ENCODE measurements around the gene SLC35E2B. TPM values are rescaled to one million over a fixed set of nuclear protein-coding genes. Genes with fewer than 3 reads are reported as not detected.
"Not testable (repeated sequence)": the region's sequence is repeated elsewhere in the genome, so short reads cannot be mapped to it uniquely, and the experiment has no call there.

The SLC35E2B gene
- 31.7 TPM for total RNA-seq

DNA sequence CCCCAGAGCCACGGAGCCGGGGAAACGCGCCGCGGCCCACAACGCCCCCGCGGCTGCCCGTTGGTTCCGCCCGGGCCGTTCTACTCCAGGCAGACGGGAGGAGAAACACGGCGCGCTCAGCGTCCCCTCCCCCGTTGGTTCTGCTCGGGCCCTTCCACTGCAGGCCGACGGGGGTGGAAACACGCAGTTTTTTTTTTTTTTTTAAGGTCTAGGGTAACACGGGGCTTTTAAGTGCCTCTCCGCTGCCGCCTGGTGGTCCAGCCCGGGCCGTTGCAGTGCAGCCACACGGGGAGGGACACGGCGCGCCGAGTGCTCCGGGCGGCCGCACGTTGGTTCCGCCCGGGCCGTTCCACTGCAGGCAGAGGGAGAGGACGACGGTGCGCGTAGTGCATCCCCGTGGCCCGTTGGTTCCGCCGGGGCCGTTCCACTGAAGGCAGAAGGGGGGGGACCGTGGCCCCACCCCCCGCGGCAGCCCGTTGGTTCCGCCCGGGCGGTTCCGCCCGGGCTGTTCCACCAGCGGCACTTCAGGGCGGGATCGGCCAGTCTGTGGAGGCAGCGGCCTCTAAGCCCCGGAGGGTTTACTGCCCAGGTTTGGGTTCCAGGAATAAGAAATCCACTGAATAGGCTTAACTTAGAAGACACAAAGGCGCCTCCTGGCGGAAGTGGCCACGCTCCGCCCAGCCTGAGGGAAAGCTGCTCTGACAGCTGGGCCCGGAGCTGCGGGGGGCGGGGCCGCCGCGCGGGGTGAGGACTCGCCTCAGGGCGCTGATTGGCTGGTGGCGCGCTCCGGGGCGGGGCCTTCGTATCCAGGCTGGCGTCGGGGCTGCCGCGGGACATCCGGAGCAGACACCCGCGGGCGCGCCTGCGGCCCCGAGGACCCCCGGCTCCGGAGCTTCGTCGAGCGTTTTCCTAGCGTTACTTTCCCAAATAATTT lies at the start of gene SLC35E2B:
TSS of gene SLC35E2B (minus strand) at position 82 of the 934 bp plus-strand sequence. CDS start 16,096 bp downstream, outside the sequence.
- peak; percentile 94 for DNase-seq

DNA sequence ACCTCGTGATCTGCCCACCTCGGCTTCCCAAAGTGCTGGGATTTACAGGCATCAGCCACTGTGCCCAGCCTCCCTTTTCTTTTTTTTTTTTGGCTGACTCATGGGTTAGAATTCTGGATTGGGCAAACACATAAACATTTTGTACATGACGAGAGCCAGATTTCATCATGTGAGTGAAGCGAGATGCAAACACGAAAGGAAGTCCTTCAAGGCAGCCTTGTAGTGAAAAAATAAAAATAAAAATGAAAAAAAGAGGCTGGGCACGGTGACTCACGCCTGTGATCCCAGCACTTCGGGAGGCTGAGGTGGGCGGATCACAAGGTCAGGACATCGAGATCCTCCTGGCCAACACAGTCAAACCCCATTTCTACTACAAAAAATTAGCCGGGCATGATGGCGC lies 48.4 kb upstream of the SLC35E2B start:
- not testable (repeated sequence) for DNase-seq

DNA sequence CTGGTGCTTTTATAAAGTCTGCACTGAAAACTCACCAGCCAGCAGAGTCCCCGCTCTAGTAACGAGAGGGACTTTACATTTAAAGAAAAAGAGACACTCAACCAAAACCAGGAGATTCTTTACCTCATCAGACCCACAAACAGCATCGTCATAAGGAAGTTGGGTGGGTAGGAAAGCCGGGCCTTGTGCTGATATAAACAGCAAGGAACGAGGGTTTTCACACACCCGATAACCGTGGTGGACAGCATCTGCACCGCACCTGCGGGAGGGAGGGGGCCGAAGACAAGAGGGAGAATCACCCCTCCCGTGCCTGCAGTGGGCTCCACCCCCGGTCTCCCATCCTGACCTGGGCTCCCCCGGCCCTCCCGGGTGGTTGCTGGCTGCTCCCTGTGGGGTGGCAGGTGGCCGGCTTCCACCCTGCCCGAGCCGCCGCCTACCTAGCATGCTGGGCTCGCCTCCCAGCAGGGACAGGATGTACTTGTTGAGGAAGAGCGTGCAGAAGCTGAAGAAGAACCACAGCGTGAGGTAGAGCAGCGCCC lies 46.3 kb upstream of the SLC35E2B start:
- not testable (repeated sequence) for DNase-seq

DNA sequence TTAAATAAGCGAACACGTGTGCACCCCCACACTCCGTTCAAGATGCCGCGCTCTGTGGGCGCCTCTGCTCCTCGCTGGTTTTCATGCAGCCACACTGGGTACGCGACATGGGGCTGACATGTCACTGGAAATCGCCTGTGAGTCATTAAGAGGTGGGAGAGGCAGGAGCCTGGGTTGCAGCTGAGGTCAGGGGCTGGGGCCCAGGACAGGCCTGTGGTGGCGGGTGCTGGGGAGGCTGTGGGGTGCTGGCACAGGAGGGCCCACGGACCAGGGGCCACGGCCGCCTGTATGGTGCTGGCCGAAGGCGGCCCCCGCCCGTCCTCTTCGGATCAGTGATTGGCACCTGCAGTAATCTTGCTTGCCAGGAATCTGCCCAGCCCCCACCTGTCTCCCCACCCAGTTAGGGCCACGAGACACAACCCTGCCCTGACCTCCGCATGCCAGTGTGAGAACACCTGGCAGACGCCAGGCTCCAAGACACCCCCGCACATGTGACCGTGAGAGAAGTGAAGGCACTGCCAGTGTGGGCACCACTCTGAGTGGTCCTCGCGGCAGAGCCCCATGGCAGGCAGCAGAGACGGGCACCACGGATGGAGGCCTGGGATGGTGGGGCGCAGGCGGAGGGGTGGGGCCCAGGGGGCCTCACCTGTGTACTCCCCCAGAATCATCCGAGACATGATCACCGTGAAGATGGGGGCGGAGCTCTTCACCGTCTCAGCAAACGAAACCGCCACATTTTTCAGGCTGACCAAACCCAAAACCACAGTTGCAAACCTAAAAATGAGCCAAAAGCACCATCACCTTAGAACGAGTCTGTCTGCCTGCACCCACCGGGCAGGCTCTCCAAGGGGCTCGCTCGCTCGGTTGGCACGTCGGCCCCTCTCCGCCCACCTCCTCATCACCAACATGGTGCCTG lies 45.3 kb upstream of the SLC35E2B start:
- DNase-seq: not testable (repeated sequence)

GRCh38 chr1:1732381-1732780 lies 39.8 kb upstream of the SLC35E2B start:
- DNase-seq: no peak

GRCh38 chr1:1730870-1731269 lies 38.3 kb upstream of the SLC35E2B start:
- no peak for DNase-seq

GRCh38 chr1:1730230-1730629 lies 37.6 kb upstream of the SLC35E2B start:
- DNase-seq: not testable (repeated sequence)

DNA sequence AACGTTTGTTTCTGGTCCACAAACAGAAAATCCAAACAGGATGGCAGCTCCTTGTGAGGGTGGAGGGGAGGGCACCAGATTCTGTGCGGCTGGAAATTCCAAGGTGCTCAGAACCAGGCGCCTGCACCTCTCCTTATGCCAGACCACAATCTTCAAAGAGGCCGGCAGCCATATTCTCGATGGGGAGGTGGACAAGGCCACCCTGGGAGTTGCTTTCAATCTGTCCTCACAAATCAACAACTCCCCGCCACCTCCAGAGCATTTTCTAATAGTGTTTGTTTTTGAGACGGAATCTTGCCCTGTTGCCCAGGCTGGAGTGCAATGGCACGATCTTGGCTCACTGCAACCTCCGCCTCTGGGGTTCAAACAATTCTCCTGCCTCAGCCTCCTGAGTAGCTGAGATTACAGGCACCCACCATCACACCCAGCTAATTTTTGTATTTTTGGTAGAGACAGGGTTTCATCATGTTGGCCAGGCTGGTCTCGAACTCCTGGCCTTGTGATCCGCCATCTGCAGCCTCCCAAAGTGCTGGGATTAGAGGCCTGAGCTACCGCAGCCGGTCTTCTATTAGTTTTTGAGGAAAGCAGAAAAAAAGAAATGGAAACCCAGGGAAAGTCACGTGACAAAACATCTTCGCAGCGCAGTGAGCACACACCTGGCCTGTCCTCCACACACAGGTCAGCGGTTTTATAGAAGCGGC lies 36.7 kb upstream of the SLC35E2B start:
- DNase-seq: not testable (repeated sequence)

DNA sequence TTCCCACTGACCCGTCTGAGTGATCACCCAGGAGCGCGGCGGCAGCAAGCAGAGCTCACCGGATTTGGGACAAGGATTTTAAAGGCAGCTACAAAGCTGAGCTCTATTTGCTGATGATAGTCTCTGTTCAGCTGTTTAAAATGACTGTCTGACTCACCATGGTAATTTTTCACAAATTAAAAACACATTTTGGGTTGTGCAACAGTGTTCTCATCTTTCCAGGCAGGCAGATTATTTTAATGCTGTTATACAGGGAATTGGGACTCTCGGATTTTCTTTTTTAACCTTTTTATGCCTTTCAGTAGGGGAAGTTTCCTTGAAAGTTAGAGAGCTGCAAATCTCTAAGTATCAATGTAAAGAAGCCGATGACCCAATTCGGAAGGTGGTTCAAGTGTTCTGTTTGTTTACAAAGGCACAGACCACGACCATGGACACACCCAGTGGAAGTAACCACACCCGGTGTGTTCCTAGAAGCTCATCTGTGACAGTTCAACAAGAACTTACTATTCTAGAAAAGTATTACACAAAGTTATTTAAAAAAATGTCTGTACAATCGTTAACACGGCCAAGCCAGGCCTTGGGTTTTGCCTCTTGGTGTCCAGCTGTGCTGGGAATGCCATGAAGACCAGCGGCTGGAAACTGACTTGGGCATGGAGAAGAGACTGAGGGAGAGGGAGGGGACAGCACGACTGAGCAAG lies 35.9 kb upstream of the SLC35E2B start:
- peak; percentile 62 for DNase-seq

GRCh38 chr1:1727131-1727651 lies 34.6 kb upstream of the SLC35E2B start:
- DNase-seq: not testable (repeated sequence)

DNA sequence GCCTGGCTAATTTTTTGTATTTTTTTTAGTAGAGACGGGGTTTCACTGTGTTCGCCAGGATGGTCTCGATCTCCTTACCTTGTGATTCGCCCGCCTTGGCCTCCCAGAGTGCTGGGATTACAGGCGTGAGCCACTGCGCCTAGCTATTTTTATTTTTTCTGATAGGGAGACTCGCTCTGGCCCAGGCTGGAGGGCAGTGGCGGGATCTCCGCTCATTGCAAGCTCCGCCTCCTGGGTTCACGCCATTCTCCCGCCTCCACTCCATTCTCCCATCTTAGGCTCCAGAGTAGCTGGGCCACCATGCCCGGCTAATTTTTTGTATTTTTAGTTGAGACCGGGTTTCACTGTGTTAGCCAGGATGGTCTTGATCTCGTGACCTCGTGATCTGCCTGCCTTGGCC lies 33.5 kb upstream of the SLC35E2B start:
- DNase-seq: not testable (repeated sequence)

DNA sequence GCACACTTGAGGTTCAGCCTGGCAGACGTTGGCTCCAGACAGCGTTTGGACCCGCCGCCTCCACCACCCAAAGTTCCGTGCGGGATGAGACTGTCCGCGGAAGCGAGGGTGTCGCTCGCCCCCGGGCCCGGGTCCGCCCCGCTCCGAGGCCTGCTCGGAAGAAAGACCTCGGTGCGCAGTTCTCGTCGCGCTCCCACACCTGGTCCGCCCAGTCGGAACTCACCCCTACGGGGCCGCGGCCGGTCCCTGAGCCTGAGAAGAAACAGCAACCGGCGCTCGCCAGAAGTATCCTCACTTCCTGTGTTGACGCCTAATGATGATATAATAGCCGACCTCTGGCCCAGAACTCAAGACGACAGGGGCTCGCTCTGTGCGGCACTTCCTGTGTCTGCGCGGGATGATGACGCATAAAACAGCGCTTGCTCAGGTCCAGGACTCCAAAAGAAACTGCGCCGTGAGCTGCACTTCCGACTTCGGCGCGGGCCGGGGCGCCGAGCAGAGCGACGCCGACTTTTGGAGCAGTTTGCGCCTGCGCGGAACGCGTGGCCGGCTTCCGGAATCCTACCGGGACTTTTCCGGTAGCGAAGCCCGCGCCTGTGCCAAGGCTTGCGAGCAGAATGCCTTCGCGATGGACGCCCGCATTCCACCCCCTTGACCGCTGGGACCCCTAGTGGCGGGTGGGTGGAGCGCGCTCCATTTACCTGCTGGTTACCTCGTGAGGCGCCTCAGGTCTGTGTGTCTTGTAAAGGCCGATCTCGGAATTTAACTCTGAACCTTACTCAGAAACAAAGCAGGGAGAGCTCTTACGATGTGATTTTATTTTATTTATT lies 31.7 kb upstream of the SLC35E2B start, which contains the start of gene CDK11A:
TSS of gene CDK11A (minus strand) at position 323 of the 830 bp plus-strand sequence. CDS start 1,539 bp downstream, outside the sequence.
- peak; percentile 98 for DNase-seq

DNA sequence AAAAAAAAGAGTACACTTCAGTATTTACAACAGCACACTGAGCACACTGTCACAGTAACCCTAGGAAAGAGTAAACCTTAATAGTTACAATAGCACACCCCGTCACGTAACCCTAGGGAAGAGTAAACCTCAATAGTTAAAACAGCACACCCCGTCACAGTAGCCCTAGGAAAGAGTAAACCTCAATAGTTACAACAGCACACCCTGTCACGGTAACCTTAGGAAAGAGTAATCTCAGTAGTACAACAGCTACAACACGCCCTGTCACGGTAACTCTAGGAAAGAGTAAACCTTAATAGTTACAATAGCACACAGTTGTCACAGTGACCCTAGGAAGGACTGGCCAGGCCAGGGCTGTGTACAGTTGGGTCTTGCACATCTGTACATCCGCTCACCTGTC lies 28.6 kb upstream of the SLC35E2B start:
- no peak for DNase-seq

DNA sequence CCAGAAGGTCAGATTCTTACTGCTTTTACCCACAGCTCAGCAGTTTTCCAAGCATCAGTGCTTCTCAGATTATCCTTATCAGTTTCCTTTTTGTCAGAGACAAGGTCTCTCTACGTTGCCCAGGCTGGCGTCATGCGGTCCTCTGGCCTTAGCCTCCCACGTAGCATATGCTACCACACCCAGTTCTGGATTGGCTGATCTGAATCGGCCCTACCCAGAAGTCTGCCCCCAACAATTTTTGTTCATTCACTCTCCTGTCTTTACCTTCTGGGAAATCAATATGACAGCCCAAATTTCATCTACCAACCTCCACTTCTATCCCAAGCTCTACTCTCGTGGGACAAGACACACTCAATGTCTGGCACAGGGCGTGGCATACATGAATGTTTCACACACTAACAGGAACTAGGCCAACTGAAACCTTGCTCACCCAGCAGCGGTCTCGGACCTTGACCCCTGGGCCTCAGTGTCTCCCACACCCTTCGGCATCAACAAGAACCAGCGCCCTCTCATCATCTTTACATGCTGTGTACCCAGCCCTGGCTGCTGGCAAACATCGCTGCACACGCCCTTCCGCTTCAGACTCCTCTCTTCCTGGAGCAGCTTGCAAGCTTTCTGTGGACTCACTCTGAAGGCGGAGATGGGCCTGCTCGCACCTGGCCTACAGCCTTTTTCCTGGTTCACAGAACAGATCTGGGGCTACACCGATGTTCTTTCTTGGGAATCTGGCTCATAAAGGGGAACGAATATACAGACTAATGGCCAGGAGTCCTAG lies 22.7 kb upstream of the SLC35E2B start:
- DNase-seq: not testable (repeated sequence)

DNA sequence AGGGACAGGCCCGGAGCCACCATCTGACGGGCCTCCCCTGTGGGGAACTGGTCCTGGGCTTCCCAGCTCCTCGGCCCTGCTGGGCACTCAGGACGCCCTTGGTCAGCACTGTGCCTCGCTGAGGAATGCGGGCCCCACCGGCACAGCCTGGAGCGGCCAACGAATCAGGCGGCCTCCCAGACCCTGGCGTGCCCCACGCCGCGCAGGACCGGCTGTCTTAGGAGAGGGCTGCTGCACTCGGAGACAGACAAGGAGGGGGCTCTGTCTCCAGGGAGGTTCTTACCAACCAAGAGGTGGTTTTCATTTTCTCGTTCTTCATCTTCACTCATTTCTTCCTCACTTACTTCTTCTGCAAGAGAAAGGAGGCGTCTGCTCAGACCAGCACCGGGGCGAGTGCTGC lies 15.3 kb upstream of the SLC35E2B start:
- DNase-seq: not testable (repeated sequence)

DNA sequence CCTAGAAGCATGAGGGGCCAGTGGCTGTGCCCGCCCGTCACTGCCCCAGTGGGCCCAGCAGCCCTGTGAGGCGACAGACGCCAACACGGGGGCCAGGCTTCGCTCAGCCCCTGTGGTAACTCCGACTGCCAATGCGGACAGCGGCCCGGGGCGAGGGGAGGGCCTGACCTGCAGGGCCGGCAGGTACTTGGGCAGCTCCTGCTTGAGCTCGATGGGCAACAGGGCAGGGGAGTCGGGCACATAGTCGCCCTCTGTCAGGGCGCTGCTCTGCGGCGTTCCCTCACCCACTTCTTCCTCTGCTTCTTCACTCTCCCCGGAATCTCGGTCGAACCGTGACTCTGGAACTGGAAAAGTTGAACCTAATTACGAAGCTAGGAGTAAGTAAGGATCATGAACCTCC lies 14.6 kb upstream of the SLC35E2B start:
- not testable (repeated sequence) for DNase-seq

DNA sequence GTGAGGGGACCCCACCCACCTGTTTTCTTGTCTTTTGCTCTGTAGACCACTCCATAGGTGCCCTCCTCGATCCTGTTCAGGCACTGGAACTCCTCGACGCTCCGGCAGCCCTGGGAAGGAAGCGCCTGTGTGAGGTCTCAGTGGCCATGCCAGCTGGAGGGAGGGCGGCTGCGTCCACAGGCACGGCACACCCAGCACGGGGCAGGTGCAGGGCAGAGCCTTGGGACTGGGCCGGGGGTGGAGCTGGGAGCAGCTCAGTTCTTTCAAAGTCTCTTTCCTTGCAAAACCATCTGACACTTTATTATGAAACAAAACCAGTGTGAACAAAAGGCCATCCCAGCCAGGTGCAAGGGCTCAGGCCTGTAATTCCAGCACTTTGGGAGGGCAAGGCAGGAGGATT lies 13.0 kb upstream of the SLC35E2B start:
- not testable (repeated sequence) for DNase-seq

DNA sequence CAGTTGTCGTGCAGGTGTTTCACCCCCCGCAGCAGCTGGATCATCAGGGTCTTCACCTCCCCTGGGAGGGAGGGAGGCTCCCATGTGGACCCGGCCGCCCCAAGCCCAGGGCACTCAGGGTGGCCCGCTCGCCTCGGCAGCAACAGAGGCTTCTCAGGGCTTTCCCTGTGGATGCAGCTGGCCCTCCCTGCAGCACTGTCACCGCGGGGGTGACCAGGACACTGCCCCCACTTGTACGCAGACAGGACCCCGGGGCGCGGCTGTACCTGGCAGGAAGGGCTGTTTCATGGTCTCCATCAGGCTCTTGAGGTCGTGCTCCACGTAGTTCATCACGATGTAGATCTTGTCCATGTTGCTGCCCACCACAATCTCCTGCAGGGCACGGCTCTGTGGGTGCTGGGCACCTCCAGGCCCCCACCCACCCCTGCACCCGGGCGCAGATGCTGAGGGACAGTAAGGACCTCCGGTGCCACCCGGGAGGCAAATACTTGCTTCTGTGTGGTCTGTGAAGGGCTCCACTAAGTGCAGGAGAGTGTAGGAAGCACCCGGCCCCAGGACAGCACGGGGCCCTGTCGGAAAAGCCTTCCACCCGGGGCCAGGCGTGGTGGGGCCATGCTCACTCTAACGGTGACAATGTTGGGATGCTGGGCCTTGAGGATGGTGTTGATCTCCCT lies 11.8 kb upstream of the SLC35E2B start:
- DNase-seq: not testable (repeated sequence)

Measured in skin of body (tissue), 2 donors.